IMR-90 (cell line): Measurements from ENCODE around the gene RNF40. TPM values are rescaled to one million over a fixed set of nuclear protein-coding genes. Genes with fewer than 3 reads are reported as not detected.

Experiments used
- ATAC-seq: fragments of 200-7000 bp; cut with Tn5 transposase; 2 replicates; pipeline ENCODE4 v1.9.1; 2020; ENCODE audit warnings: low read depth, mild to moderate bottlenecking, moderate library complexity
- BruUV-seq: library from RNA; stranded (reverse); fragments of 400-500 nt; replicated peaks from 2 replicates; lab custom pipeline; 2021; lab: Mats Ljungman, UMichigan
- CTCF ChIA-PET: fragments of 300-600 bp; formaldehyde crosslinking; extraction: SDS; loops from one replicate; lab custom pipeline; 2021; ENCODE audit warnings: antibody characterized with exemption; lab: Yijun Ruan, JAX
- POLR2A ChIA-PET: fragments of 300-600 bp; sonication (Branson Sonifier 250); formaldehyde crosslinking; loops from one replicate; lab custom pipeline; 2022; ENCODE audit warnings: antibody characterized with exemption; ENCODE audit not compliant: unreplicated experiment; lab: Charles Lee
- DNase-seq: peaks from one replicate; pipeline ENCODE4 v3.0.0; 2013
- H2AFZ ChIP-seq: replicated peaks from 2 replicates; pipeline ENCODE3; 2013; ENCODE audit warnings: low read length, mild to moderate bottlenecking; ENCODE audit not compliant: poor library complexity
- H2AK5ac ChIP-seq: 2 replicates; pipeline ENCODE4 v1.6.1; 2013; ENCODE audit warnings: low read depth, low read length, inconsistent platforms
- H2AK9ac ChIP-seq: replicated peaks from 2 replicates; pipeline ENCODE3; 2013; ENCODE audit warnings: mild to moderate bottlenecking, low read depth, low read length, moderate library complexity; ENCODE audit not compliant: poor library complexity
- H2BK120ac ChIP-seq: 2 replicates; pipeline ENCODE4 v1.6.1; 2013; ENCODE audit warnings: low read depth, low read length, inconsistent platforms
- H2BK15ac ChIP-seq: 3 replicates; pipeline ENCODE4 v1.6.1; 2013; ENCODE audit warnings: low read depth, low read length, inconsistent platforms
- H2BK20ac ChIP-seq: 2 replicates; pipeline ENCODE4 v1.6.1; 2013; ENCODE audit warnings: low read depth, mild to moderate bottlenecking, inconsistent platforms, low read length, moderate library complexity
- H2BK5ac ChIP-seq: 2 replicates; pipeline ENCODE4 v1.6.1; 2013; ENCODE audit warnings: mild to moderate bottlenecking, low read depth, low read length, inconsistent platforms; ENCODE audit not compliant: poor library complexity, severe bottlenecking
- H3K14ac ChIP-seq: replicated peaks from 2 replicates; pipeline ENCODE4 v1.6.1; 2013; ENCODE audit warnings: low read depth, low read length, inconsistent platforms
- H3K18ac ChIP-seq: 2 replicates; pipeline ENCODE4 v1.6.1; 2013; ENCODE audit warnings: low read depth, low read length, control low read depth
- H3K23ac ChIP-seq: 2 replicates; pipeline ENCODE4 v1.6.1; 2013; ENCODE audit warnings: low read depth, low read length, inconsistent platforms
- H3K27ac ChIP-seq: 2 replicates; pipeline ENCODE4 v1.5.1; 2013; ENCODE audit warnings: mild to moderate bottlenecking, control low read depth, low read length; ENCODE audit not compliant: insufficient read depth
- H3K27me3 ChIP-seq: 2 replicates; pipeline ENCODE4 v1.6.1; 2013; ENCODE audit warnings: low read length; ENCODE audit not compliant: control insufficient read depth, insufficient read depth
- H3K36me3 ChIP-seq: 2 replicates; pipeline ENCODE4 v1.6.1; 2013; ENCODE audit warnings: low read length, mixed read lengths; ENCODE audit not compliant: control insufficient read depth, insufficient read depth
- H3K4ac ChIP-seq: 2 replicates; pipeline ENCODE4 v1.6.1; 2013; ENCODE audit warnings: low read depth, low read length, inconsistent platforms
- H3K4me1 ChIP-seq: 2 replicates; pipeline ENCODE4 v1.6.1; 2013; ENCODE audit warnings: low read length, mixed read lengths; ENCODE audit not compliant: control insufficient read depth, insufficient read depth
- H3K4me2 ChIP-seq: 2 replicates; pipeline ENCODE4 v1.6.1; 2013; ENCODE audit warnings: low read depth, mild to moderate bottlenecking, control low read depth, low read length, moderate library complexity
- H3K4me3 ChIP-seq: 2 replicates; pipeline ENCODE4 v1.5.1; 2013; ENCODE audit warnings: low read depth, mild to moderate bottlenecking, control low read depth, low read length, moderate library complexity; ENCODE audit not compliant: insufficient read depth
- H3K56ac ChIP-seq: 2 replicates; pipeline ENCODE4 v1.6.1; 2013; ENCODE audit warnings: low read length, inconsistent platforms; ENCODE audit not compliant: insufficient read depth; ENCODE audit errors: extremely low read depth
- H3K79me1 ChIP-seq, 2 experiments: 2 replicates each; pipeline ENCODE4 v1.6.1; 2013; ENCODE audit warnings: low read length in 2 of 2, inconsistent platforms in 1 of 2, low read depth in 1 of 2
- H3K9ac ChIP-seq: 2 replicates; pipeline ENCODE4 v1.6.1; 2013; ENCODE audit warnings: low read depth, low read length, control low read depth
- H3K9me1 ChIP-seq: 2 replicates; pipeline ENCODE4 v1.6.1; 2013; ENCODE audit warnings: low read length, inconsistent platforms; ENCODE audit not compliant: insufficient read depth
- H3K9me3 ChIP-seq: 2 replicates; pipeline ENCODE4 v1.6.1; 2013; ENCODE audit warnings: low read length; ENCODE audit not compliant: control insufficient read depth, insufficient read depth
- H4K20me1 ChIP-seq: 2 replicates; pipeline ENCODE4 v1.6.1; 2013; ENCODE audit warnings: low read length, inconsistent platforms; ENCODE audit not compliant: insufficient read depth
- H4K5ac ChIP-seq: 2 replicates; pipeline ENCODE4 v1.6.1; 2013; ENCODE audit warnings: mild to moderate bottlenecking, low read depth, low read length, control low read depth
- H4K8ac ChIP-seq, 2 experiments: 2 replicates each; pipeline ENCODE4 v1.6.1; 2013; ENCODE audit warnings: low read depth in 2 of 2, low read length in 2 of 2, control low read depth in 1 of 2, inconsistent platforms in 1 of 2
- H4K91ac ChIP-seq: 2 replicates; pipeline ENCODE4 v1.6.1; 2013; ENCODE audit warnings: low read depth, low read length, inconsistent platforms; ENCODE audit not compliant: insufficient read depth
- BHLHE40 ChIP-seq: fragments of 150-350 bp; IDR thresholded peaks from 2 replicates; pipeline ENCODE4 v1.6.1; 2016; ENCODE audit warnings: mild to moderate bottlenecking, low read depth, low read length
- CEBPB ChIP-seq: IDR thresholded peaks from 2 replicates; pipeline ENCODE4 v1.6.1; 2012; ENCODE audit warnings: low read depth, low read length, improper control_type of control experiment
- MAFK ChIP-seq: IDR thresholded peaks from 2 replicates; pipeline ENCODE4 v1.6.1; 2012; ENCODE audit warnings: low read depth, low read length, improper control_type of control experiment
- MXI1 ChIP-seq: IDR thresholded peaks from 2 replicates; pipeline ENCODE4 v1.6.1; 2012; ENCODE audit warnings: low read depth, mild to moderate bottlenecking, low read length, moderate library complexity, borderline replicate concordance
- WGBS, 2 experiments: methylation state at CpG; one replicate each; pipeline versions ENCODE4 v1.1.5 to v1.1.7; 2013; ENCODE audit warnings: missing lambda C conversion rate in 2 of 2; ENCODE audit not compliant: insufficient read length in 1 of 2; ENCODE audit errors: extremely low coverage in 2 of 2; 5-methylcytosine and 5-hydroxymethylcytosine counted together
- dilution Hi-C: fragments of 300-500 bp; cut with HindIII; formaldehyde crosslinking; loops from one replicate; pipeline ENCODE4 v1.14.3; 2018; ENCODE audit warnings: low sequenced_read_pairs; ENCODE audit not compliant: unreplicated experiment
- in situ Hi-C: fragments of 300-500 bp; cut with MboI; formaldehyde crosslinking; loops from 3 replicates; pipeline ENCODE4 v1.14.3; 2019; ENCODE audit warnings: low sequenced_read_pairs, inconsistent platforms, mixed read lengths
- intact Hi-C: fragments of 100-400 bp; cut with micrococcal nuclease; formaldehyde crosslinking; loops from 2 replicates; pipeline ENCODE4 v1.10.0; 2022
- polyA plus RNA-seq, 3 experiments: library from polyadenylated mRNA; depleted of rRNA; stranded (reverse); fragments of >200 nt; gene quantifications; 2 replicates each; pipeline ENCODE4 v1.2.3, GENCODE V29; 2012; ENCODE audit warnings: low replicate concordance in 1 of 3
- total RNA-seq: library from RNA; depleted of rRNA; stranded (reverse); fragments of >200 nt; gene quantifications from 2 replicates; pipeline ENCODE4 v1.2.3, GENCODE V29; 2012
- TF ChIP-seq, protein P1 (sequence below): fragments of 150-350 bp; IDR thresholded peaks from 2 replicates; pipeline ENCODE4 v1.6.1; 2017; ENCODE audit warnings: mild to moderate bottlenecking, antibody characterized with exemption, low read length, low read depth

Gene RNF40
- total and polyA plus RNA-seq, 2 of the 4 experiments (the other 2 are of a cell fraction), result 46.7 to 72.4 TPM

DNA sequence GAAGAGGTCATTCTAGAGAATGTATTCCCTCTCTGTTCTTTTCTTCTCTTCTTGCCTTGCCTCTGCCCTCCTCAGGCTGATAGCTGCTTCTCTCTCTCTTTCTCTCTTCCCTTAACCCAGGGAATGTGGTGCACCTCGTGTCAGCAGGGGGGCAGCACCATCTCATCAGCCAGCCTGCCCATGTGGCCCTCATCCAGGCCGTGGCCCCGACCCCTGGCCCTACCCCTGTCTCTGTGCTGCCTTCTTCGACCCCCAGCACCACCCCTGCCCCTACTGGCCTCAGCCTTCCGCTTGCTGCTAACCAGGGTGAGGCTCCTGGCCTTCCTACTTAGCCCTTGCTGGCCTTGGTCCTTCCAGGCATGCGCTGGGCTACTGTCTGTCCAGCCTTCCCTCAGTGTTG lies 39.7 kb upstream of the RNF40 start:
- H3K27ac ChIP-seq, result no peak overlapping the region
- dilution Hi-C loops, result no loop called here
- no peak overlapping the region for H3K9ac ChIP-seq
- H3K36me3 ChIP-seq, result peaks cover 67% of the 10 kb centered on the region
- ChIA-PET POLR2A (no interaction called here), CTCF (no interaction called here)
- no peaks in the 10 kb centered on the region for H3K4me1 ChIP-seq
- H4K5ac ChIP-seq, result no peak overlapping the region
- H2BK5ac ChIP-seq, result no peak overlapping the region
- no peaks in the 10 kb centered on the region for H3K9me3 ChIP-seq
- H3K14ac ChIP-seq, result no peak overlapping the region
- H3K23ac ChIP-seq, result no peak overlapping the region
- no peak for ATAC-seq
- no peak for DNase-seq
- no peak overlapping the region for H3K4me3 ChIP-seq
- WGBS, 2 experiments, result 100% methylated on average over 3 of the region's 6 CpGs; no CpG with 5 or more reads in 1 of the 2 experiments
- H2AFZ ChIP-seq, result no peak overlapping the region
- H2AK5ac ChIP-seq, result no peak overlapping the region
- H2AK9ac ChIP-seq, result peak overlapping the region; percentile 18
- TF ChIP-seq MXI1 (no peak), CEBPB (no peak), MAFK (no peak), BHLHE40 (no peak)
- TF ChIP-seq, protein P1, sequence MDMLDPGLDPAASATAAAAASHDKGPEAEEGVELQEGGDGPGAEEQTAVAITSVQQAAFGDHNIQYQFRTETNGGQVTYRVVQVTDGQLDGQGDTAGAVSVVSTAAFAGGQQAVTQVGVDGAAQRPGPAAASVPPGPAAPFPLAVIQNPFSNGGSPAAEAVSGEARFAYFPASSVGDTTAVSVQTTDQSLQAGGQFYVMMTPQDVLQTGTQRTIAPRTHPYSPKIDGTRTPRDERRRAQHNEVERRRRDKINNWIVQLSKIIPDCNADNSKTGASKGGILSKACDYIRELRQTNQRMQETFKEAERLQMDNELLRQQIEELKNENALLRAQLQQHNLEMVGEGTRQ, result no peak
- H4K20me1 ChIP-seq, result peaks cover 11% of the 10 kb centered on the region
- H3K79me1 ChIP-seq, result peaks cover 42 to 53% of the 10 kb centered on the region in 2 experiments
- no peak overlapping the region for H3K56ac ChIP-seq
- no peak overlapping the region for H3K4ac ChIP-seq
- H2BK20ac ChIP-seq, result no peak overlapping the region
- in situ Hi-C loops, result no loop called here
- no peak overlapping the region for H2BK120ac ChIP-seq
- H4K91ac ChIP-seq, result no peak overlapping the region
- H3K27me3 ChIP-seq, result no peaks in the 10 kb centered on the region
- intact Hi-C loops, result no loop called here
- H3K4me2 ChIP-seq, result no peak overlapping the region
- no TSS peak for BruUV-seq
- no peak overlapping the region for H4K8ac ChIP-seq
- no peak overlapping the region for H2BK15ac ChIP-seq
- no peak overlapping the region for H3K18ac ChIP-seq
- no peaks in the 10 kb centered on the region for H3K9me1 ChIP-seq
